HG02588 (cell line): Measurements from ENCODE around the gene NCKAP5L.
A peak's percentile ranks its signal among the peaks of the same experiment; 100 is the strongest.
"Not testable (repeated sequence)": the region's sequence is repeated elsewhere in the genome, so short reads cannot be mapped to it uniquely, and the experiment has no call there.

ENCODE experiments used
- ATAC-seq: cut with Tn5 transposase; IDR thresholded peaks from one replicate; pipeline ENCODE4 v1.9.1; 2021; ENCODE audit warnings: mild to moderate bottlenecking, moderate library complexity; ENCODE audit not compliant: unreplicated experiment

The NCKAP5L gene, protein sequence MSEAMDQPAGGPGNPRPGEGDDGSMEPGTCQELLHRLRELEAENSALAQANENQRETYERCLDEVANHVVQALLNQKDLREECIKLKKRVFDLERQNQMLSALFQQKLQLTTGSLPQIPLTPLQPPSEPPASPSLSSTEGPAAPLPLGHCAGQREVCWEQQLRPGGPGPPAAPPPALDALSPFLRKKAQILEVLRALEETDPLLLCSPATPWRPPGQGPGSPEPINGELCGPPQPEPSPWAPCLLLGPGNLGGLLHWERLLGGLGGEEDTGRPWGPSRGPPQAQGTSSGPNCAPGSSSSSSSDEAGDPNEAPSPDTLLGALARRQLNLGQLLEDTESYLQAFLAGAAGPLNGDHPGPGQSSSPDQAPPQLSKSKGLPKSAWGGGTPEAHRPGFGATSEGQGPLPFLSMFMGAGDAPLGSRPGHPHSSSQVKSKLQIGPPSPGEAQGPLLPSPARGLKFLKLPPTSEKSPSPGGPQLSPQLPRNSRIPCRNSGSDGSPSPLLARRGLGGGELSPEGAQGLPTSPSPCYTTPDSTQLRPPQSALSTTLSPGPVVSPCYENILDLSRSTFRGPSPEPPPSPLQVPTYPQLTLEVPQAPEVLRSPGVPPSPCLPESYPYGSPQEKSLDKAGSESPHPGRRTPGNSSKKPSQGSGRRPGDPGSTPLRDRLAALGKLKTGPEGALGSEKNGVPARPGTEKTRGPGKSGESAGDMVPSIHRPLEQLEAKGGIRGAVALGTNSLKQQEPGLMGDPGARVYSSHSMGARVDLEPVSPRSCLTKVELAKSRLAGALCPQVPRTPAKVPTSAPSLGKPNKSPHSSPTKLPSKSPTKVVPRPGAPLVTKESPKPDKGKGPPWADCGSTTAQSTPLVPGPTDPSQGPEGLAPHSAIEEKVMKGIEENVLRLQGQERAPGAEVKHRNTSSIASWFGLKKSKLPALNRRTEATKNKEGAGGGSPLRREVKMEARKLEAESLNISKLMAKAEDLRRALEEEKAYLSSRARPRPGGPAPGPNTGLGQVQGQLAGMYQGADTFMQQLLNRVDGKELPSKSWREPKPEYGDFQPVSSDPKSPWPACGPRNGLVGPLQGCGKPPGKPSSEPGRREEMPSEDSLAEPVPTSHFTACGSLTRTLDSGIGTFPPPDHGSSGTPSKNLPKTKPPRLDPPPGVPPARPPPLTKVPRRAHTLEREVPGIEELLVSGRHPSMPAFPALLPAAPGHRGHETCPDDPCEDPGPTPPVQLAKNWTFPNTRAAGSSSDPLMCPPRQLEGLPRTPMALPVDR (N-terminal part only)

DNA sequence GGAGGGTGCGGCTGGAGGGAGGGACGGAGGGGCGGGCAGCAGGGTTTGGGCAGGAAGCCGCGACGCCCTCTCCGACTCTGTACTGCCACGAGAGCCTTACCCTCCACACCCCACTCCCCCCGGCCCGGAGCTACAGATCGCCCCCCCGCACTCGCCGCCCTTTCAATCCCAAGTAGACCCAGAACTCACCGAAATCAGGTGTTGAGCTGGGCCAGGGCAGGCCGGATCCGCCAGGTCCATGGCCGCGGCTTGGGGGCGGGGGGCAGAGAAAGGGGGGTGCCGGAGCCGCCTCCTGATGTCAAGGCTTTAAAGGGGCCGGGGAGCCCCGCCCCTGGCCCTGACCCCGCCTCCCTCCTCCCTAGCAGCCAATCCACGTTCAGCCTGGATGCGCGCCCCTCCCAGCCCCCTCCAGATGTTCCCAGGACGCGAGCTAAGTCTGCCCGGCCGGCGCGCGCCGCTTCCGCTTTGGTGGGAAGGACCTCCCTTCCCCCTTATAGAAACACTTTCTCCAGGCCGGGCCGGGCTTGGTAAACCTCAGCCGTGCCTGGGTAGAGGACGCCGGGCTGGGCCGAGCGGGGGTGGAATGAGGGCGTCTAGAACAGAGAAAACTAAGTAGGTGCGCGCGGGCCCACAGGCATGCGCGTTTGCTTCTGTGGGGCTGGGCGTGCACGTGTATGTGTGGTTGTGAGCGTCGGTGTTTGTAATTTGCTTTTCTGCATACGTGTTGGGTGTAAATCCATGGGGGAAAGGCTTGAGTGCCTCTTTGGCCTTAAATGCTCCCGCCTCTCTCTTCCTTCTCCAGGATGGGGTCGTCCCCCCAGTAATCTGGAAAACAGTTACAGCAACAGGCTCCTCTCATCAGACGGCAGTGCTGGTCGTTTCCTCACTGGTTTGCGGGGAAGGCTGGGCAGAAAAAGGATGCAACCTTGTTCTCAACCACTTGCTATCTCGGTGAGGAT is at the start of gene NCKAP5L:
Gene NCKAP5L (minus strand): TSS at position 281 of the 959 bp plus-strand sequence. CDS start 24,369 bp downstream, outside the sequence.
- ATAC-seq: peak; percentile 80

DNA sequence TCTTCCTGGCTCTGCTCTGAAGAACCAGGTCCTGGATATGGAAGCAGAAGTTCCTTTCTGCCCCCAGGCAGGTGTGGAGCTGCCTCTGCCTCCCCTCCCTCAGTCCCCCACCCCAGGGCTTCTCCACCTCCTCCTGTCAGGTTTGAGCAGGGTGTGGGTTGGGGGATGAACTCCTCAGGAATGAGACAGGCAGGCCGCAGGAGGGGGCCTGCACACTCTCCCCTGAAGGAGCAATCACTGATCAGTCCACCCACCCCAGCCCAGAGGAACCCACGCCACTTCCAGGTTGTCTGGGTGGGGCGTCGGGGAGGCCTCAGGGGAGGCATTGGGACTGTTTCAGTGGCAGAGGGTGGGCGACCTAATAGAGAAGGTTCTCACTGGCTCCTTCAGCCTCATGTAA is 48.9 kb upstream of the NCKAP5L start:
- ATAC-seq: no peak

DNA sequence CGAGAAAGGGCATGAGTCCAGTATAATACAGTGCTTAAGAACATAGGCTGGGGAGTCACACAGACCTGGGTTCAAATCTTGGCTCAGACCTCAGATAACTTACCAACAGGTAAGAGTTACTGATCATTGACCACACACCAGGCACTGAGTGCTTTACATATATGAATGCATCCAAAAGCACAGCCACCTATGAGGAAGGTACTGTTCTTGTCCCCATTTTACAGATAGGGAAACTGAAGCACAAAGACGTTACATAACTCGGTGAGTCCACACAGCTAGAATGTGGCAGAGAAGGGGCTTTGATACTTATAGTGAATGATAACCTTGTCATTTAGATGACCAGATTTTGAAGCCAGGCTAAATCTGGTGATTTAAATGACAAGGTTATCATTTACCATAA is 47.9 kb upstream of the NCKAP5L start:
- no peak for ATAC-seq

DNA sequence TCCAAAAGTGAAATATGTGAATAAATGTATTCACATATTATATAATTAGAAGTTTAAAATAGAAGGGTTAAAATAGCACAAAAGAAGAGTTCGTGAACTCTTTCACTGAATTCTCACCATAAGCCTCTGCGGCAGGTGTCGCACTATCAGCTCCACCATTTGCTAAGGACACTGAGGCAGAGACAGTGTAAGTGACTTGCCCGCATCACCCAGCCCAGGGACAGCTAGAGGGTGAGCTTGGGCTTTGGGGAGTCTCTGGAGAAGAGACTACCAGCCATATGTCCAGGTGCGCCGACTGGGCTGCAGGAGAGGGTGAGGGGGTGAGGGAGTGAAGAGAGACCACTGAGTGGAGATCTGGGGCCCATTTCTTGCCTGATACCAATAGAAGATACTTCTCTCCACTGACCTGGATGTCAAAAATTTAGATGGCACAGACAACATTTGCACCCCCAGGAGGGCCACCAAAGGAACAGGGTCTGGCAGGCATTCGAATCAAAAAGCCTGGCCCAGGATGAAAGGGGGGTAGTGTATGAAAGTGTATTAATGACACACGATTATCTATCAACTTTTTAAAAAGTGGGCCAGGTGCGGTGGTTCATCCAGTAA is 47.0 kb upstream of the NCKAP5L start:
- ATAC-seq: no peak

DNA sequence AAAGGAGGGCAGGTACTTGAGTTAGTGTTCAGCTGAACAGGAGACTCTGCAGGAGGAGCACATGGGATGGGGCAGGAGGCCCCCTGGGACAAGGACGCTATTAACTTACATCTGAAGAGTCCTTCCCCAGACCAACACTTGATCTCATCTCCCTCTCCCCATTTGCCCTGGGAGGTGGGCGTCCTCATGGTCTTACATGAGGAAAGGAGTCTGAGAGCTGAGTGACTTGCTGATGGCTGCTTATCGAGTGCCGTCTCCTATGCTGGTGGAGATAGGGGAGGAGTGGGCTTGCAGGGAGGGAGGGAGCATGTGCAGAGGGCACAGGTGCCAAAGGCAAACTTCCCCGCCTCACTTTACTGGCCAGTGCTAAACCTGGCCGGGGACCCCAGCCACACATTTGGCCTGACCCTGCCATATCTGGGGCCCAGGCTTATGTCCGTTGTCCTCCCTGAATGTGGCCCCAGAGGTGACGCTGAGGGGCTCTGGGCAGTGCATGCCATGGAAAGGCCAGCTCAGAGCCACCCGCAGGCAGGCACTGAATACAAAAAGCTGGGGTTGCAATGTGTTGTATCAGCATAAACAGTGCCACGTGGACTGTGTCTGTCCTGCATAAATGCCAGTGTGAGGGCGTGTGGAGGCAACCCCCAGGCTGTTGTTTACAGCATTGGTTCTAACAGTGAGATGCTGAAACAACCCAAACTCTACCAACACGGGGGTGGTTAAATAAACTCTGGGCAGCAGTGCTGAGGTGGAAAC is 46.1 kb upstream of the NCKAP5L start:
- ATAC-seq: no peak

DNA sequence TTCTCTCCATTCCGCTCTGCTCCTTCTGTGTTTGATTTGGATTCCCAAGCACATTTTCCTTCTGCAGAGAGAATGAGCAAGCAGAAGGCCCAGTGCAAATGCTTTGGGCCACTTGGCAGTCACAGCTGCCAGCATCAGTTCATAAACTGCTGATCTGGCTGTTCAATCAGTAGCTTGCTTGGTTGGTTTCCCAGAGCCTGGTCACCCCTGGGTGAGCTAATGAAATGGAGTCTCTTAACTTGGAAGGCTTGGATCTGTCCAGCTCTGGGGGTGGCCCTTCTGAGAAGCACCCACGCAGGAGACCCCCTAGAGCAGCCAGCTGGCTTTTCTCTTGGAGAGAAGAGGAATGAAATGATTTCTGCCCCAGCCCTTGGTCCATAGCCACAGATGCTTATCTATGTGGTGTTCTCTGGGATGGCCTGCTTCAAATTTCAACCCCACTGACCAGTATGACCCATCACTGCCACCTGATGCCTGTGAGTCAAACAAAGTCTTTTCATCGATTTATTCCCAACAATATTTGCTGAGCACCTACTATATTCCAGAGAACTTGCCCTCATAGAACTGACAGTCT is 45.2 kb upstream of the NCKAP5L start:
- ATAC-seq: no peak

DNA sequence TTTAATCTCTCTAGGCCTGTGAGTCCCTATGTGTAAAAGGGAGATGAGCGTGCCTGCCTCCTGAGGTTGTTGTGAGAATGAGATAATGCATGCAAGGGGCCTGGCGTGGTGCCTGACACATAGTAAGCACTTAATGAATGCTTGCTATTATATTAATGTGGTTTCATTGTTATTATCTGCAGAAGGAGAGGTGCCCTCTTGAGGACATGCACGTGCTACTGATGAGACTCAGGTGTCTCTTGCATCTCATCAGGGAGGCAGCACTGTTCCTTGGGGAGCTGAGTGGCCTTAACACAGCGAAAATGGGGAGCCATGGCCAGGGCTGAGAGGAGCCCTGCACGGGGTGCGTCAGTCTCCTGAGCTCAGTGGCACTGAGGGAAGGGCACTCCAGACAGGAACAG is 44.6 kb upstream of the NCKAP5L start:
- no peak for ATAC-seq

DNA sequence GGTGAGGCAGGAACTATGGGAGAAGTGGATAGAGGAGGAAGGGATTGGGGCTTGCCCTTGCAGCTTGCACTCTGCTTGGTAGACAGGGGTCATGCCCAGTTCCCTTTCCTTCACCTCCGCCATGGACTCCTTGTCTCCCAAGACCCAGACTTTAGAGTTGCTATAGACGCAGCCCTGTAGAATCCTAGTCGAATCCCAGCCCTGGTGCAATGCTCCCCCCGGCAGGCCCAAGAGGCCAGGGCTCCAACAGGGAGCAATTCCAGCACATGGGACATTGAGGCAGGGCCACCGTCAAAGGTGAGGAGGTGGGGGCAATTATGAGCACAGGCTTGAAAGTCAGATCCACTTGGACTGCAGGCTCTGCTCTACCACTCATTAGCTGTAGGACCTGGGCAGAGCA is 44.2 kb upstream of the NCKAP5L start:
- no peak for ATAC-seq

DNA sequence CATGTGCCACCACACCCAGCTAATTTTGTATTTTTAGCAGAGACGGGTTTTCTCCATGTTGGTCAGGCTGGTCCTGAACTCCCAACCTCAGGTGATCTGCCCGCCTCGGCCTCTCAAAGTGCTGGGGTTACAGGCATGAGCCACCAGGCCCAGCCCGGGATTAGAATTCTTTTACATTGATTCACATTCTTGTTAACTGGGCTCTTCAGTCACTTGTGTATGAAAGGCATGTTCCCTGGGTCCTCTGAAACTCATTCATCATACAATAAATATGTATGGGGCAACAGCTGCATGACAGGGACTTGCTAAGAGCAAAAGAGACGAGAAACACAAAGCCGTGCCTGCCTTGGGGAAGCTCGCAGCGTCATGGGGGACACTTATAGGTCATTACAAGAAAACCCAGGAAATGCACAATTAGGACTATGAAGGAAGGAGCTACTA is 43.6 kb upstream of the NCKAP5L start:
- ATAC-seq: not testable (repeated sequence)

DNA sequence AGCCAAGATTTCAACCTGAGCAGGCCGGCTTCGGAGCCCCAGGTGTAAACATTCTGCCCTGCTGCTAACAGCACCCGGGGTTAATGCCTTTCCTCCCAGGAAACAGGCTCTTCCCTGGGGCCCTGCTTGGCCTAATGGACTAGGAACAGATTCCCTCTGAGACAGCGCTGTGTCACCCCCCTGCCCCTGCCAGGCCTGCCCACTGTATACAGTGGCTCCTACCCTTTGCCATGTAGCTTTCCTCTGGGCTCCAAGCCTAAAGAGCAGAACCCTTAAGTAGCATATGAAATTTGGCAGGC is 43.0 kb upstream of the NCKAP5L start:
- no peak for ATAC-seq

DNA sequence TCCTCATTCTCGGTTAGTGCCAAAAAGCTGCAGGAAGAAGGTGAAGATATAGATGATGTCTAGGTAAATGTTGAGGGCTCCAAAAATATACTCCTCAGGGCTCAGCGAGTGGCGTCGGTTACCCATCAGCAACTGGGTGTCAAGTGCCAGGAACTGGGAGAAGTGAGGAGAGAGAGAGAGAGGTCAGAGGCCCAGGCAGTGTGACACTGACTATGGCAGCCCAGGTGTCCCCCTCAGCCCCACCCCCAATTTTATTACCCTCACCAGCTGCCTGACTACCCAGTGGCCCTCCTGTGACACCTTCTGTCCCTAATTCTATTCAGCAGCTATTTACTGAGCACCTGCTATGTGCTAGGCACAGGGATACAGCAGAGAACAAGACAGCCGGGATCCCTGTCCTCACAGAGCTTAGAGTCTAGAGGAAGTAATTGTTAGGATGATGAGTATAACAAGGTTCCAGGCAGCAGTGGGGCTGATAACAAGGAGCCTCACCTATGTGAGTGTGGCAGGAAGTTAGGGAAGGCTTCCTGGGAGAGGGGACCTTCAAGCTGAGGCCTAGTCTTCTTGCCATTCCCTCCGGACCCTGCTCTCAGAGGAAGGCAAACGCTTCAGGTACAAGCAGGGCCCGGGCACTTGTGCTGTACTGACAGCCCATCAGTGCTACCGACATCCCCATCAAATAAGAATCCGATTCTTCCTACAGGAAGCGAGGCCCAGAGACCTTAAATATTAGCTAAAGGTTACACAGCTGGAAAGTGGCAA is 42.5 kb upstream of the NCKAP5L start:
- ATAC-seq: no peak

DNA sequence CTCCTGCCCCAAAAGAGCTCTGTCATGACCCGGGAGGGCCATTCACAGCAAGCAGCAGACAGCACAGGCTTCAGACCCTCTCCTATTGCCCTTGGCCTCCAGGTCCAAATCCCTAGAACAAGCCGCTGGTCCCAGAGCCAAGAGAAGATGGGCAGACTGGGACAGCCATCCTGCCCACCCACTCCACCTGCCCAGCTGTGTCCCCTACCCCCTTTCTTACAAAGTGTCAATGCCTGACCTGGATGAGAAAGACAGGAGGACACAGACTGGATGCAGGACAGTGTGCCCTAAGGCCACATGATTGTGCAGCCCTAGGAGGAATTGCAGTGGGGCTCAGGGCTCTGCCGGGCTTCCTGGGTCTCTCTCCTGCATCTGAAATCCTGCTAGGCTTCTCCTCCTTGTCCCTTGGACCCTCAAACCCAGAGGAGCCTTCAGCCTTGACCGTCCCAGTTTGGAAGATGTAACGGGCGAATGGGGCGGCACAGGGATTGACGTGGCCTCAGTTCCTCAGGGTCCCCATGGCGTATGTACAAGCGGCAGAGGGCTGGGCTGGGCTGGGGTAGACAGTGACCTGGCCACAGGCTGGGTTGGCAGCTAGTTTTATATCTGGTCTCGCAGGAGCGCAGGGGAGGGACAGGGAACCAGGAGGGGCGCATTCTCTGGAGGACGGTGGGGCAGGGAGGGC is 41.7 kb upstream of the NCKAP5L start:
- no peak for ATAC-seq

DNA sequence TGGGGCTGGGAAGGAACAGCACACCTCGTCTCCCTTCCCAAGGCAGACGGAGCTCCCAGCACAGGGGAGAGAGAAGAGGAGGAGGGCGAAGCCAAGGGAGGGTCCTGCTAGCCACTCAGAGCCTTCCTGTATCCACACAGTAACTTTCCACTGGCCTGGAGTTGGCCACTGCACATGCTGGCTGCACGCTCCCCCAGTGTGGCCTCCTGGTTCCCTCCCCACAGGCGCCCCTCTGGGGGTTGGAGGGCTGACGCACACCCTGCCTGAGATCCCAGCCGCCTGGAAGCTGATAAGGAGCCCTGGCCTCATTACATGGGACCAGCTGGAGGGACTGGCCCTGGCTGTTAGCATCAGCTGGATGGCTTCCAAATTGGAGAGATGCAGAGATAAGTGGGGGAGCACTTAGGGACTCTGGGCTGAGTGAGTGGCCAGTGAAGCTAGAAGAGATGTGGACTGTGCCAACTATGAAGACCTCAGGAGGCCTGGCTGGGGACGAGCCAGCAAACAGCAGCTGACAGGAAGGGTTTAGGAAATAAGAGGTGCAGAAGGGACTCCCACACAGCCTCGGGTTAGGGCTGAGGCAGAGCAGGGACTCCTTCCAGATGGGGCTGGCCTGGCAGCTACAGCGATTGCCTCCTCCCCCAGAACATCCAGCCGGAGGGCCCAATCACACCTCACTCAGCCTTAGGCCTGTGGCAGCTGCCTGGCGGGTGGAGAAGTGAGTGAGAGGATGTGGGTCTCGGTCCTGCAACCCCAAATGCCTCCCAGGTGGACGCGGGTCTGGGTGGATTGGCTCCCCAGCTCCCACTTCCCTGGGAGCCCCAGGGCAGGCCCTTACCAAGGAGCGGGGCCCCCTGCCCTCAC is 41.0 kb upstream of the NCKAP5L start:
- ATAC-seq: no peak

DNA sequence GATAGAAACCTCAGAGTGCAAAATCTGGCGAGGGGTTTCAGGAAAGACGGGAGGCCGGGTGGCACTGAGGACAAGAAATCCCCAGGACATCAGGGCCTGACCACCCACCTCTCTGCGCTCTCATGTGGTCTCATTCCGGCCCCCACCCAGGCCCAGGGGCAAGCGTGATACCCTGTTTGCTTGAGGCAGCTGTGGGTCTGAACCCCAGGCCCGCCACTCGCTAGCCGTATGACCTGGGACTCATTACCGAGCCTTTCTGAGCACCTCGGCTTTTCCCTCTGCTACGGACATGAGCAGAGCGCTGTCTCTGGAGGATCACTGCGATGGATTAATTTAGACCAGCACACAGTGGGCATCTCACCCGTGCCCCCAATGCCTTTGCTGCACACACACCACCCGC is 40.2 kb upstream of the NCKAP5L start:
- no peak for ATAC-seq

DNA sequence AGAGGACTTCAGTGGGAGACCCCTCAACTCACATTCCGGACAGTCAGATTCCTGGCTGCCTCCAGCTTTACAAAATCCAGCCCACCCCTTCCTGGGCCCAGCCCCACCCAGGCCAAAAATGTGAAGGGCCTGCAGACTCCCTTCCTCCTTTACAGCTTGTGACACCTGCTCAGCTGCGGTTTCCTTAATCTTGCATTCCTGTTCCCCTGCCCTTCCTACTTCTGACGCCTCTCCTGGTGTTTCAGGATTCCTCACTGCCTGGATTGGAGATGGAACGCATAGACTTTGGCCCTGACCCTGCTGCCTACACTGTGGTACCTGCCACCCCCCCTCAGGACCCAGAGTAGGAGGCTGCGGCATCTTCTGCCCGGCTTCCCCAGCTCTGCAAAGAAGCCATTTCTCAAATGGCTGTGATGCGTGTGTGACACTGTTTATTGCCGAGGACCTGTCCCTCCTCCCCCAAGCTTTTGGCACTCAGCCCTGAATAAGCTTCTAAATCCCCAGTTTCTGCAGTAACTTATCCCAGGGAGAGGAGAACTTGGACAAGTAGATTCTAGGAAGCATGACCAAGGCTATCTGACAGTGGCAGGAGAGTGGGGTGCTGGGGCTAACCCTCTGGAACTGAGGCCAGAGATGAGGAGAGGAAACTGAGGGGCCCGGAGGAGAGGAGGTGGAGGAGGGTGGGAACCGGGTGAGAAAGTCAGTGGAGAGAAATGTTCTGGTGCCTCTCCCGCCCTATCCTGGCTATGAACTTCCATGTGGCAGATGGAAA is 39.5 kb upstream of the NCKAP5L start:
- ATAC-seq: no peak
